Stimulated activated naive B cell treated with anti-CD40 and anti-IgM and Interleukin-4, amounts not matched to agents 10 μg/mL and 1 μg/mL and 100 μg/mL, for 72 hours (primary cell): Measurements from ENCODE around the gene DNAJB7.
"Not testable (repeated sequence)": the region's sequence is repeated elsewhere in the genome, so short reads cannot be mapped to it uniquely, and the experiment has no call there.

Source experiments
- ATAC-seq, 2 donors: fragments of 150-1000 bp; cut with Tn5 transposase; replicated peaks; 2 replicates each; pipeline ENCODE4 v1.10.0; 2021; ENCODE audit warnings: moderate library complexity in 1 of 2
- DNase-seq: peaks from one replicate; pipeline ENCODE4 v3.0.0; 2021
- H3K27ac Mint-ChIP-seq: one replicate; pipeline ENCODE4 v1.8.0; 2022; ENCODE audit warnings: mild to moderate bottlenecking, mixed read lengths
- H3K27me3 Mint-ChIP-seq, 2 donors: one replicate each; pipeline ENCODE4 v1.8.0; 2022; ENCODE audit warnings: mixed read lengths in 2 of 2
- H3K36me3 Mint-ChIP-seq, 2 donors: one replicate each; pipeline ENCODE4 v1.8.0; 2022; ENCODE audit warnings: mixed read lengths in 2 of 2, mild to moderate bottlenecking in 1 of 2
- H3K4me1 Mint-ChIP-seq, 2 donors: one replicate each; pipeline ENCODE4 v1.8.0; 2022; ENCODE audit warnings: mixed read lengths in 2 of 2, mild to moderate bottlenecking in 1 of 2
- H3K4me3 Mint-ChIP-seq, 2 donors: one replicate each; pipeline ENCODE4 v1.8.0; 2022; ENCODE audit warnings: mild to moderate bottlenecking in 2 of 2, mixed read lengths in 2 of 2, moderate library complexity in 1 of 2
- H3K9me3 Mint-ChIP-seq, 2 donors: one replicate each; pipeline ENCODE4 v1.8.0; 2022; ENCODE audit warnings: mixed read lengths in 2 of 2, mild to moderate bottlenecking in 1 of 2

The DNAJB7 gene

DNA sequence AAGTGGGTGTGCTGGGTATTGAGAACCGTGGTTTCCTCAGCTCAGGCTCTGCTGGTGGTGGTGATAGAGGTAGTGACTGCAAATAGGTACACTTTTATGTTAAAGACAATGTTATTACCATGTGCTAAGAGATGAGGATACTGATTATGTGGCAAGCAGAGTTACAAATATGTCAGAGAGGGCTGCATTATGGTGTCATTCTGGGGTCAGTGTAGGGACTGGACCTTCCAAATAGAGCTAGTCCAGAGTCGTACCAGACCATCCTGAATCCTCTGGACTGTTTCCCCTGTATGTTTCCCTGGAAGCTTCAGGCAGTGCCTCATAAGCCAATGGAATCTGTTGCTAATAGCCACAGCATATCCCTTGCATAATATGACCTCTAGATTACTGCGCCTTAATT lies at the start of gene DNAJB7:
TSS of gene DNAJB7 (minus strand) at position 101 of the 400 bp plus-strand sequence. CDS start 119 bp downstream, outside the sequence.
- peaks cover 20 to 54% of the 10 kb centered on the region in 2 donors for H3K4me1 Mint-ChIP-seq
- DNase-seq: no peak
- H3K27me3 Mint-ChIP-seq: no peaks in the 10 kb centered on the region
- H3K9me3 Mint-ChIP-seq: no peaks in the 10 kb centered on the region
- peaks cover 7 to 23% of the 10 kb centered on the region in 2 donors for H3K36me3 Mint-ChIP-seq
- no peak for ATAC-seq
- peak within 1 kb of the TSS; percentile 7 for H3K27ac Mint-ChIP-seq
- no peak within 1 kb of the TSS for H3K4me3 Mint-ChIP-seq

DNA sequence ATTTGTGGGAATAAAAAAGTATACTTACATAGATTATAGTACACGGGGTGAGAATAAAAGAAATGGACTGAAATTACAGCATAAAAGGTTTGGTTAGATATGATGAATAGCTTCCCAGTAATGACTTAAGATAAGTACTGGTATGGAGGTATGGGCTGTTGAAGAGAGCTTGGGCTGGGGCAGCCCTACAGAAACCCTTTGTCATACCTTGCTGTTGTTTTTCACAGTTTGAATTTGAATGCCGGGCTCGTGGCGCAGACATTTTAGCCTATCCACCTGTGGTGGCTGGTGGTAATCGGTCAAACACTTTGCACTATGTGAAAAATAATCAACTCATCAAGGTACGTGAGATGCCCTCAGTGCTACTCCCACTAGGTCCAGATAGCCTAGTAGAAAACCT lies 47.0 kb upstream of the DNAJB7 start:
- H3K27ac Mint-ChIP-seq: no peak overlapping the region
- H3K4me3 Mint-ChIP-seq: no peak overlapping the region
- H3K27me3 Mint-ChIP-seq: no peaks in the 10 kb centered on the region
- H3K36me3 Mint-ChIP-seq: peaks cover 9 to 30% of the 10 kb centered on the region in 2 donors
- no peak for ATAC-seq
- no peaks in the 10 kb centered on the region for H3K4me1 Mint-ChIP-seq
- H3K9me3 Mint-ChIP-seq: no peaks in the 10 kb centered on the region
- no peak for DNase-seq

DNA sequence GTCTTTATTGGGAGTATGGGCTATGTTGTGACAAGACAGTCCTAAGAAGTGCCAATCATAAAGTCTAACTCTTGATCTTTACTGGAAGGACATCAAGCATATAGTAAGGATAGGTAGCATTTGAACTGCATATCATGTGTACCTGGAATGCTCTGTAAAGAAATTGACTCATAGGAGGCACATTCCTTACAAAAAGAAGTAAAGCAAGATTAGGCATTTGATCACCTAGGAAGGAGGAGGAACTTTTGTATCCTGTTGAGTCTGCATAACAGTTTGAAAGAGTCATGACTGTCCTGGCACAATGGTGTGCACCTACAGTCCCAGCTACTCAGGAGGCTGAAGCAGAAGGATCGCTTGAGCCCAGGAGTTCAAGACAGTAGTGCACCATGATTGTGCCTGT lies 42.2 kb upstream of the DNAJB7 start:
- Mint-ChIP-seq H3K4me1 (peaks cover 3 to 4% of the 10 kb centered on the region in 2 donors), H3K27ac (no peak overlapping the region), H3K27me3 (no peaks in the 10 kb centered on the region), H3K4me3 (no peak overlapping the region), H3K9me3 (no peaks in the 10 kb centered on the region), H3K36me3 (peaks cover 9 to 31% of the 10 kb centered on the region in 2 donors)
- ATAC-seq (no peak), DNase-seq (no peak)

DNA sequence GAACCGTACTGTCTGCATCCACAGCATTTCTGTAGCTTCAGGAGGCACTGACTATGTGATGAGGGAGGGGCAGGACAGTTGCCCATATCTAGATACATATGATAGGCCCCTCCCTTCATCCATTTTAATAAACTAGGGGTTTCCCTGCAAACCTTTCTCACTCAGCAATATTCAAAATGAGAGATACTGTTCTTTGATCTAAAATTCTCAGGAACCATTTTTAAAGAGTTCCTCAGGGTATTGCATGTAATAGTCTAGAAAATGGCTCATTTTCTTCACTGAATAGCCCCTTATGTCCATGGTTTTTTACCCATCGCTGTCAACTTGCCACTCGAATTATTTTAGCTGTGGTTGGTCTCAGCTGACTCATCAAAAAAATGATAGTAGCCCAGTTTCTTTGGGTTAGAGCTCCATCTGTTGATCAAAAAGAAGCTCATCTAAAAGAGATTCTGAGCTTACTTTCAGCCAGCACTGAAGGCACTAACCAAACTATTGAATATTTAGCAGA lies 37.0 kb upstream of the DNAJB7 start:
- Mint-ChIP-seq H3K4me1 (peaks cover 5 to 11% of the 10 kb centered on the region in 2 donors), H3K36me3 (peaks cover 7 to 23% of the 10 kb centered on the region in 2 donors), H3K9me3 (no peaks in the 10 kb centered on the region), H3K27ac (peak overlapping the region; percentile 67), H3K4me3 (peak overlapping the region; percentile 39 to 51), H3K27me3 (no peaks in the 10 kb centered on the region)
- peak; percentile 89 to 93 for ATAC-seq
- peak; percentile 4 for DNase-seq

DNA sequence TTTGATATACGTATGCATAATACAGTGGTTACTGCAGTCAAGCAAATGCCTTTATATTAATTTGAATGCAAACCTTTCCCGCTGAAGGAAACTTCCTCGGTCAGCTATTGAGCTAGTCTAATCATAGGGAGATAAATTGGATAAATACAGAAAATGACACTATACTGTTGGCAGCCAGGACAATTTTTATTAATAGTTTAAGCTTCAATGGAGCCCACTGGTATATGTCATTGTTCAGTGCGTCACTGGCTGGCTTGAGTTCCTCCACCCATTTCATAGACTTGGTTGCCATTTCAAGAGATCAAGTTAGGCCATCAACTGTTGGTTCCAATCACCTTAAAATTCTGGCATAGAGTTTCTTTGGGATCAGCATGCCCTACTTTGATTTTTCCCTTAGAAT lies 32.5 kb upstream of the DNAJB7 start:
- H3K4me3 Mint-ChIP-seq: no peak overlapping the region
- H3K4me1 Mint-ChIP-seq: peaks cover 5 to 10% of the 10 kb centered on the region in 2 donors
- no peak overlapping the region for H3K27ac Mint-ChIP-seq
- H3K27me3 Mint-ChIP-seq: no peaks in the 10 kb centered on the region
- no peaks in the 10 kb centered on the region for H3K9me3 Mint-ChIP-seq
- ATAC-seq: no peak
- peaks cover 2 to 14% of the 10 kb centered on the region in 2 donors for H3K36me3 Mint-ChIP-seq
- no peak for DNase-seq

DNA sequence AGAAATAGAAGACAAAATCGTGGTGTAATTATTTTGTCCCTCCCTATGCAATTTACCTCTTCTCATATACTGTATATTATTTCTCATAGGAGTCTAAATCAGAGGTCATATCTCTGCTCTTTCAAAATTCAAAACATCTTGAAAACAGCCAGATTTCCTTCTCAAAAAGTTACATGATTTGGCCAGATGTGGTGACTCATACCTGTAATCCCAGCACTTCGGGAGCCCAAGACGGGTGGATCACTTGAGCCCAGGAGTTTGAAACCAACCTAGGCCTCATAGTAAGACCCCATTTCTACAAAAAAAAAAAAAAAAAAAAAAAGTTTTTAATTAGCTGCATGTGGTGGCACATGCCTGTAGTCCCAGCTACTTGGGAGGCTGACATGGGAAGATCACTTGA lies 29.0 kb upstream of the DNAJB7 start:
- H3K9me3 Mint-ChIP-seq: no peaks in the 10 kb centered on the region
- no peak overlapping the region for H3K4me3 Mint-ChIP-seq
- peaks cover 19 to 26% of the 10 kb centered on the region in 2 donors for H3K36me3 Mint-ChIP-seq
- no peak overlapping the region for H3K27ac Mint-ChIP-seq
- ATAC-seq (no peak), DNase-seq (no peak)
- no peaks in the 10 kb centered on the region for H3K4me1 Mint-ChIP-seq
- H3K27me3 Mint-ChIP-seq: no peaks in the 10 kb centered on the region

DNA sequence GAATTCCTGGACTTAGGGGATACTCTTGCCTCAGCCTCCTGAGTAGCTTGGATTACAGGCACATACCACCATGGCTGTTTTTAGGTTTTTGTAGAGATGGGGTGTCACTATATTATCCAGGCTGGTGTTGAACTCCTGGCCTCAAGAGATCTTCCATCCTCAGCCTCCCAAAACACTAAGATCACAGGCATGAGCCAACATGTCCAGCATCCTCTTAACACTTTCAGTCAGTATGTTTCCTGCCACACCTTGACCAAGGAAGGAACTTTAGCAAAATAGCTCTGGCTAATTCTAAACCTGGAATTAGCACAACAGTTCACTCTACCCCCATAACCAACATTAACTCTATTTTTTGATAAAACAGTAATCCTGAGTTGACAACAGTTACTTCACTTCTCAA lies 27.2 kb upstream of the DNAJB7 start:
- Mint-ChIP-seq H3K4me3 (no peak overlapping the region), H3K4me1 (no peaks in the 10 kb centered on the region), H3K36me3 (peaks cover 25 to 30% of the 10 kb centered on the region in 2 donors), H3K27ac (no peak overlapping the region), H3K27me3 (no peaks in the 10 kb centered on the region), H3K9me3 (no peaks in the 10 kb centered on the region)
- no peak for DNase-seq
- no peak for ATAC-seq

DNA sequence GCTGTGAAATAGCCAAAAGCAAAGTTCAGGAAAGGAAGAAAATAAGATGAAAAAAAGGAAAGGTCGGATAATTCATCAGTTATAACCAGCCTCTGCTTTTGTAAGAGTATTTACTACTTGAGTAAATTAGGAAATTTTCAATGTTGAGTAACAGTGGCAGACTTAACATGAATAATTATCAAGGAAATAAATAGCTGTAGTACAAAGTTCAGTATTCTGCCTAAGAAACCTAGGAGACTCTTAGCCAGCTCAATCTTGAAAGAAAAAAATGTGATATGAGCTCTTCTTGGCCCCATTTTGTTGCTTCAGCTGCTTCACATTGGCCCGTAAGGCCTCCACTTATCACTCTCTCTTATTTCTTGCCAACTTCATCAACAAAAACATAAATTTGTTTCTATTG lies 17.0 kb upstream of the DNAJB7 start:
- ATAC-seq (no peak), DNase-seq (no peak)
- H3K4me3 Mint-ChIP-seq: no peak overlapping the region
- no peaks in the 10 kb centered on the region for H3K27me3 Mint-ChIP-seq
- no peaks in the 10 kb centered on the region for H3K9me3 Mint-ChIP-seq
- H3K27ac Mint-ChIP-seq: no peak overlapping the region
- H3K36me3 Mint-ChIP-seq: peaks cover 7 to 13% of the 10 kb centered on the region in 2 donors
- H3K4me1 Mint-ChIP-seq: no peaks in the 10 kb centered on the region

DNA sequence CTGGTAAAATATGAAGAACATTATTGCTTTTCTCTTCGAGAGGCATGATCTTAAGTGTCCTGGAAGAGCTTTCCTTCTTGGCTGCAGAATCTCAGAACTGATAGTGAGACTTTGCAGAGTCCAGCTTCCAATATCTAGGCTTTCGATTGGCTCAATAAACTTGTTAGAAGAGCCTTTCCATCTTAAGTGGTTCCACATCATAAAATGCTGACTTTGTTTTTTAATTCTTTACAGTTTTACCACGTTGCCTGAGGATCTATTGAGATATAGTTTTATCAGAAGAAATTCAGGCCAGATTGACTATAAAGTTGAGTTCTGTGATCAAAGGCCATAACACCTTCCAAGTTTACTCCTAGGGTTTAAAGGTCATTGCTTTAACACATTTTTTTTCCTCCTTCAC lies 15.6 kb upstream of the DNAJB7 start:
- Mint-ChIP-seq H3K27ac (no peak overlapping the region), H3K9me3 (no peaks in the 10 kb centered on the region), H3K36me3 (peaks cover 5 to 13% of the 10 kb centered on the region in 2 donors), H3K27me3 (no peaks in the 10 kb centered on the region), H3K4me1 (no peaks in the 10 kb centered on the region), H3K4me3 (no peak overlapping the region)
- no peak for DNase-seq
- no peak for ATAC-seq

DNA sequence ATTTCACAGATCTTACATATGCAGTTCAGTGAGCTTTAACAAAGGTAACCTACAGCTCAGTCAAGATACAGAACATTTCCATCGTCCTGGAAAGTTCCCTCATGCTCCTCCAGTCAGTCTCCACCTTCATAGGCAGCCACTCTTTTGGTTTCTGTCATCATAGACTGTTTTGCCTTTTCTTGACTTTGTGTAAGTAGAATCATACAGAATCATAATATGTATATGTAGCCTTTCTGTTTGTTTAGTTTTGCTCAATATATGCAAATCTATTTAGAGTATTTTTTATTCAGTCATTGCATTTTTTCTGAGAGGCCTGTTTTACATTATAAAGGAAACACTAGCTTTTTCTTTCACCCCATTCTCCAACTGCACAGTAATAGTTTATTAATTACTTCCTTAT lies 15.0 kb upstream of the DNAJB7 start:
- Mint-ChIP-seq H3K27ac (no peak overlapping the region), H3K4me1 (no peaks in the 10 kb centered on the region), H3K27me3 (no peaks in the 10 kb centered on the region), H3K9me3 (no peaks in the 10 kb centered on the region), H3K4me3 (no peak overlapping the region), H3K36me3 (peaks cover 4 to 11% of the 10 kb centered on the region in 2 donors)
- DNase-seq (no peak), ATAC-seq (no peak)

DNA sequence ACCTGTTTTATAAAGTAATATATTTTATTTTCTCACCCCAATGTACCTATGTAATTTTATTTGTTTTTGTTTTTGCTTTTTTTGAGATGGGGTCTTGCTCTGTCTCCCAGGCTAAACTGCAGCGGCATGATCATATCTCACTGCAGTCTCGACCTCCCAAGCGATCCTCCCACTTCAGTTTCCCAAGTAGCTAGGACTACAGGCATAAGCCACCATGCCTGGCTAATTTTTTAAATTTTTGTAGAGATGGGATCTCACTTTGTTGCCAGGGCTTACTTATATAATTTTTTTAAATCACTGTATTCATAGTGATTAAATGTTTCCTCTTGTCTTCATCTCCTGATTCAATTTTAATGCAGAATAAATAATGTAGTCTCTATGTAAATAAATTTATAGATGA lies 13.2 kb upstream of the DNAJB7 start:
- no peak for DNase-seq
- Mint-ChIP-seq H3K4me1 (no peaks in the 10 kb centered on the region), H3K9me3 (no peaks in the 10 kb centered on the region), H3K27ac (no peak overlapping the region), H3K36me3 (peaks cover 4 to 9% of the 10 kb centered on the region in 2 donors), H3K4me3 (no peak overlapping the region), H3K27me3 (no peaks in the 10 kb centered on the region)
- no peak for ATAC-seq

DNA sequence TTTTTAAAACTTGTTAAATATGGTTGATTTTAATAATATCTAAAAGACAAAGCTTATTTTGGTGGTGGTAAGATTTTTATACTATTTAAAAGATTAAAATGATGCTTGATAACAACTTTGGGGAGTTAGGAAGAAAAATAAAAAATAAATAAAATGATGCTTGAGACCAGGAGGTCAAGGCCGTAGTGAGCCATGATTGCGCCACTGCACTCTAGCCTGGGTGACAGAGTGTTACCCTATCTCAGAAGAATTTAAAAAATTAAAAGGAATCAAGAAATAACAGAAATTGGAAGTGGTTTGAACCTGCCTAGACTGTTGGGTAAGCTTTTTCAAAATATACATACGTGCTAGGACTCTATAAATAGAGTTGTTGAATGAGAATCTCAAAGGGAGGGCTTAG lies 12.1 kb upstream of the DNAJB7 start:
- Mint-ChIP-seq H3K27ac (no peak overlapping the region), H3K36me3 (peaks cover 4 to 10% of the 10 kb centered on the region in 2 donors), H3K27me3 (no peaks in the 10 kb centered on the region), H3K4me3 (no peak overlapping the region), H3K4me1 (no peaks in the 10 kb centered on the region), H3K9me3 (no peaks in the 10 kb centered on the region)
- DNase-seq: no peak
- ATAC-seq: no peak

DNA sequence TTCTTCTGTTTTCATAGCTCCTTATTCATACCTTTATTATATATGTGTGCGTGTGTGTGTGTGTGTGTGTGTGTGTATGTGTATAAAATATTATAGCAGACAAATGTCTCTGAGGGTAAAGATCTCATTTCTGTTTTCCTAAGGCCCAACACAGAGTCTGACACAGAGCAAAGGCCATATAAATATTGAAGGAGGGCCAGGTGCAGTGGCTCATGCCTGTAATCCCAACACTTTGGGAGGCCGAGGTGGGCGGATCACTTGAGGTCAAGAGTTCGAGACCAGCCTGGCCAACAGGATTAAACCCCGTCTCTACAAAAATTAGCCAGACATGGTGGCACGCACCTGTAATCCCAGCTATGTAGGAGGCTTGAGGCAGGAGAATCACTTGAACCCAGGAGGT lies 6.5 kb upstream of the DNAJB7 start:
- H3K27ac Mint-ChIP-seq, H3K27me3 Mint-ChIP-seq, DNase-seq, ATAC-seq, H3K4me3 Mint-ChIP-seq, H3K9me3 Mint-ChIP-seq: not testable (repeated sequence)
- peaks cover 11 to 23% of the 10 kb centered on the region in 2 donors for H3K4me1 Mint-ChIP-seq
- H3K36me3 Mint-ChIP-seq: peaks cover 4 to 16% of the 10 kb centered on the region in 2 donors

DNA sequence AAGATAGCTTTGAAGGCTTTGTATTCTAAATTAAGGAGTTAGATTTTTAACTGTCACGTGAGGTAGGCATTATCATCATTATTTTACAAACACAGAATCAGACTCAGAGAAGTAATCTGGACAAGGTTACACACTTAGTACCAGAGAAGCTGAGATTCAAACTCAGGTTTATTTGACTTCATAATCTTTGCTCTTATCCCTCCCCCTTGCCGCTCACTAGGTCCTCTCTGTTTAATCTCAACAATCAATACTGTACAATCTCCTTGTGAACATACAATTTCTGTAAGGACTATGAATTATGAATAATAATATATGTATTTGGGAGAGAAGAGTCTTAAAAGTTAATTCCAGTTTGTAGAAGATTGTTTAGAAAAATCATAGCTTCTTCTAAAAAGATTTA lies 5.2 kb upstream of the DNAJB7 start:
- Mint-ChIP-seq H3K36me3 (peaks cover 4 to 21% of the 10 kb centered on the region in 2 donors), H3K4me3 (no peak overlapping the region), H3K27ac (no peak overlapping the region), H3K4me1 (peaks cover 13 to 33% of the 10 kb centered on the region in 2 donors), H3K27me3 (no peaks in the 10 kb centered on the region), H3K9me3 (no peaks in the 10 kb centered on the region)
- no peak for ATAC-seq
- no peak for DNase-seq

DNA sequence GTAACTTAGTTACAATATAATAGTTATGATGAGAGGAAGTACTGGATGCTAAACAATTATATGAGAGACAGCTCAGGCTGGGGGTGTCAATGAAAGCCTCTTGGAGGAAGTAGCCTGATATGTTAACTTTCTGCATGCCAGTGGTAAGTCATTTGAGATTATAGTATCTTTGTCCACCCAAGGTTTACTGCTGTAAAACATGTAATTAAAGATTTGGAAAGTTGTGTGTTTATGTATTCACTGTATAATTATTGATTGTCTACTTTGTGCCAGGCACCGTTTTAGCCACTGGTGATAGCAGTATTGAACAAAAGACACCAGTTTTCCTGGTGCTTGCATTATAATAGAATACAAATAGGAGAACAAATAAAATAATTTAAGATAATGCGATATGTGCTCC lies 624 bp upstream of the DNAJB7 start:
- Mint-ChIP-seq H3K27ac (no peak overlapping the region), H3K4me3 (no peak overlapping the region), H3K36me3 (peaks cover 7 to 24% of the 10 kb centered on the region in 2 donors), H3K9me3 (no peaks in the 10 kb centered on the region), H3K4me1 (peaks cover 20 to 50% of the 10 kb centered on the region in 2 donors), H3K27me3 (no peaks in the 10 kb centered on the region)
- ATAC-seq (no peak), DNase-seq (no peak)
